Measurements from ENCODE around the gene CD36. TPM values are rescaled to one million over a fixed set of nuclear protein-coding genes. Genes with fewer than 3 reads are reported as not detected.

CD36 gene
- total RNA-seq, 3 donors from 2014 or later (not counting 1 experiment from before 2014, with no cell fraction given), result 5.5 to 7.0 (median 6.0) TPM

GRCh38 chr7:80724249-80724871, 85.9 kb downstream of the CD36 start:
- DNase-seq, result no peak
- H3K36me3 Mint-ChIP-seq, result no peaks in the 10 kb centered on the region
- no peaks in the 10 kb centered on the region for H3K27me3 Mint-ChIP-seq (ENCODE audit: low read depth in 2 of 2)
- no peaks in the 10 kb centered on the region for H3K9me3 ChIP-seq (ENCODE audit: control insufficient read depth, insufficient read depth, low read length)
- H3K9me3 Mint-ChIP-seq, result peaks cover 0 to 2% of the 10 kb centered on the region in 2 donors
- no peak overlapping the region for H3K27ac ChIP-seq (ENCODE audit: low read length)
- H3K4me1 ChIP-seq (ENCODE audit: control insufficient read depth, insufficient read depth, low read length), result no peaks in the 10 kb centered on the region
- 100% methylated on average over 2 of the region's 4 CpGs for WGBS (ENCODE audit: insufficient coverage)
- H3K27me3 ChIP-seq (ENCODE audit: control insufficient read depth, insufficient read depth, low read length), result no peaks in the 10 kb centered on the region
- no peaks in the 10 kb centered on the region for H3K36me3 ChIP-seq (ENCODE audit: control insufficient read depth, insufficient read depth, low read length)
- no peak overlapping the region for H3K4me3 ChIP-seq (ENCODE audit: low read length)
- intact Hi-C loops (cut with micrococcal nuclease), result no loop called here
- H3K27ac Mint-ChIP-seq, result no peak overlapping the region
- H3K4me3 Mint-ChIP-seq, result no peak overlapping the region
- ATAC-seq, result no peak
- no peak for TF ChIP-seq CTCF (IDR thresholded peaks at IDR 0.05)
- H3K4me1 Mint-ChIP-seq, result no peaks in the 10 kb centered on the region

GRCh38 chr7:80725181-80725611, 86.8 kb downstream of the CD36 start:
- DNase-seq (no peak), ATAC-seq (no peak)
- no peak overlapping the region for H3K27ac ChIP-seq (ENCODE audit: low read length)
- no peaks in the 10 kb centered on the region for H3K4me1 ChIP-seq (ENCODE audit: control insufficient read depth, insufficient read depth, low read length)
- intact Hi-C loops (cut with micrococcal nuclease), result no loop called here
- Mint-ChIP-seq H3K27ac (no peak overlapping the region), H3K27me3 (ENCODE audit: low read depth in 2 of 2) (no peaks in the 10 kb centered on the region), H3K36me3 (no peaks in the 10 kb centered on the region), H3K4me1 (no peaks in the 10 kb centered on the region), H3K4me3 (no peak overlapping the region), H3K9me3 (peaks cover 0 to 2% of the 10 kb centered on the region in 2 donors)
- WGBS (ENCODE audit: insufficient coverage), result 75% methylated on average over 4 of the region's 4 CpGs
- H3K9me3 ChIP-seq (ENCODE audit: control insufficient read depth, insufficient read depth, low read length), result no peaks in the 10 kb centered on the region
- H3K27me3 ChIP-seq (ENCODE audit: control insufficient read depth, insufficient read depth, low read length), result no peaks in the 10 kb centered on the region
- no peak overlapping the region for H3K4me3 ChIP-seq (ENCODE audit: low read length)
- H3K36me3 ChIP-seq (ENCODE audit: control insufficient read depth, insufficient read depth, low read length), result no peaks in the 10 kb centered on the region
- no peak for TF ChIP-seq CTCF (IDR thresholded peaks at IDR 0.05)

Other genes starting within 250 kb of the CD36 start
- gene GNAT3, start 126.6 kb upstream of the CD36 start, total RNA-seq, result not detected

Measured in natural killer cell (primary cell).